GM21528 (cell line): ENCODE measurements around the gene PPP1R2.
"Not testable (repeated sequence)": the region's sequence is repeated elsewhere in the genome, so short reads cannot be mapped to it uniquely, and the experiment has no call there.

Source experiments
- ATAC-seq: cut with Tn5 transposase; IDR thresholded peaks from one replicate; pipeline ENCODE4 v1.9.1; 2021; ENCODE audit warnings: mild to moderate bottlenecking, moderate library complexity; ENCODE audit not compliant: unreplicated experiment, low FRiP score

Gene PPP1R2

GRCh38 chr3:195540511-195540910 lies 2.6 kb downstream of the PPP1R2 start:
- ATAC-seq = no peak

- no peak for ATAC-seq
Measured at GRCh38 chr3:195540027-195540426, 3.1 kb downstream of the PPP1R2 start.

GRCh38 chr3:195539479-195539878 lies 3.6 kb downstream of the PPP1R2 start:
- no peak for ATAC-seq

GRCh38 chr3:195537995-195538394 lies 5.1 kb downstream of the PPP1R2 start:
- ATAC-seq = peak; percentile 51

GRCh38 chr3:195535293-195535692 lies 7.8 kb downstream of the PPP1R2 start:
- ATAC-seq = no peak

GRCh38 chr3:195532834-195533233 lies 10.3 kb downstream of the PPP1R2 start:
- ATAC-seq = no peak

- no peak for ATAC-seq
Measured at GRCh38 chr3:195532345-195532744, 10.8 kb downstream of the PPP1R2 start.

GRCh38 chr3:195531683-195532082 lies 11.4 kb downstream of the PPP1R2 start:
- no peak for ATAC-seq

- no peak for ATAC-seq
Measured at GRCh38 chr3:195526492-195526891, 16.6 kb downstream of the PPP1R2 start.

- ATAC-seq = no peak
Measured at GRCh38 chr3:195524171-195524896, 18.8 kb downstream of the PPP1R2 start.

- ATAC-seq = no peak
Measured at GRCh38 chr3:195522254-195523023, 20.7 kb downstream of the PPP1R2 start.

- no peak for ATAC-seq
Measured at GRCh38 chr3:195517030-195517429, 26.1 kb downstream of the PPP1R2 start.

GRCh38 chr3:195514610-195515235 lies 28.4 kb downstream of the PPP1R2 start:
- not testable (repeated sequence) for ATAC-seq

GRCh38 chr3:195512798-195513345 lies 30.3 kb downstream of the PPP1R2 start:
- no peak for ATAC-seq

- no peak for ATAC-seq
Measured at GRCh38 chr3:195511136-195511535, 32.0 kb downstream of the PPP1R2 start.

- ATAC-seq = no peak
Measured at GRCh38 chr3:195508185-195508584, 34.9 kb downstream of the PPP1R2 start.

GRCh38 chr3:195475614-195476013 lies 67.5 kb downstream of the PPP1R2 start:
- ATAC-seq = no peak

GRCh38 chr3:195475116-195475515 lies 68.0 kb downstream of the PPP1R2 start:
- ATAC-seq = not testable (repeated sequence)

GRCh38 chr3:195468841-195469240 lies 74.3 kb downstream of the PPP1R2 start:
- no peak for ATAC-seq

- ATAC-seq = no peak
Measured at GRCh38 chr3:195468391-195468776, 74.7 kb downstream of the PPP1R2 start.
